ENCODE results near the gene TEAD4. TPM values are rescaled to one million over a fixed set of nuclear protein-coding genes. Genes with fewer than 3 reads are reported as not detected.
"Not testable (repeated sequence)": the region's sequence is repeated elsewhere in the genome, so short reads cannot be mapped to it uniquely, and the experiment has no call there.

Gene TEAD4
- total RNA-seq, 1 donor from 2014 or later = 48.8 TPM

- no peak for DNase-seq (ENCODE audit: low read depth)
- H3K4me3 ChIP-seq (ENCODE audit: low read depth, low read length) = no peak overlapping the region
- TF ChIP-seq CTCF (conservative IDR thresholded peaks at IDR 0.05; ENCODE audit: low read depth, low read length) = no peak
Observed at GRCh38 chr12:3061059-3061458, 101.9 kb downstream of the TEAD4 start.

GRCh38 chr12:3061501-3062215, 102.5 kb downstream of the TEAD4 start:
- no peak for DNase-seq (ENCODE audit: low read depth)
- H3K4me3 ChIP-seq (ENCODE audit: low read depth, low read length) = no peak overlapping the region
- no peak for TF ChIP-seq CTCF (conservative IDR thresholded peaks at IDR 0.05; ENCODE audit: low read depth, low read length)

GRCh38 chr12:3065300-3065699, 106.1 kb downstream of the TEAD4 start:
- TF ChIP-seq CTCF (conservative IDR thresholded peaks at IDR 0.05; ENCODE audit: low read depth, low read length) = no peak
- DNase-seq (ENCODE audit: low read depth) = no peak
- H3K4me3 ChIP-seq (ENCODE audit: low read depth, low read length) = no peak overlapping the region

GRCh38 chr12:3065846-3066245, 106.6 kb downstream of the TEAD4 start:
- H3K4me3 ChIP-seq (ENCODE audit: low read depth, low read length); DNase-seq (ENCODE audit: low read depth): not testable (repeated sequence)

- no peak overlapping the region for H3K4me3 ChIP-seq (ENCODE audit: low read depth, low read length)
- DNase-seq (ENCODE audit: low read depth) = no peak
- no peak for TF ChIP-seq CTCF (conservative IDR thresholded peaks at IDR 0.05; ENCODE audit: low read depth, low read length)
Observed at GRCh38 chr12:3069714-3070113, 110.5 kb downstream of the TEAD4 start.

- H3K4me3 ChIP-seq (ENCODE audit: low read depth, low read length) = no peak overlapping the region
- no peak for DNase-seq (ENCODE audit: low read depth)
- no peak for TF ChIP-seq CTCF (conservative IDR thresholded peaks at IDR 0.05; ENCODE audit: low read depth, low read length)
Observed at GRCh38 chr12:3071107-3071506, 111.9 kb downstream of the TEAD4 start.

GRCh38 chr12:3071710-3072109, 112.5 kb downstream of the TEAD4 start:
- no peak for TF ChIP-seq CTCF (conservative IDR thresholded peaks at IDR 0.05; ENCODE audit: low read depth, low read length)
- H3K4me3 ChIP-seq (ENCODE audit: low read depth, low read length) = no peak overlapping the region
- DNase-seq (ENCODE audit: low read depth) = no peak

All from epithelial cell of proximal tubule (primary cell).